Raji (cell line): Measurements from ENCODE around the gene PBXIP1.

Source experiments
- POLR2A ChIP-seq: IDR thresholded peaks from 2 replicates; pipeline ENCODE4 v1.6.1; 2011; ENCODE audit warnings: low read depth, low read length, control low read depth; ENCODE audit not compliant: insufficient read depth

Gene PBXIP1

GRCh38 chr1:154967331-154967950 is 11.5 kb upstream of the PBXIP1 start:
- no peak for TF ChIP-seq POLR2A

- TF ChIP-seq POLR2A, result no peak
These were observed 10.2 kb upstream of the PBXIP1 start for GRCh38 chr1:154966111-154966510.

- no peak for TF ChIP-seq POLR2A
These were observed 8.5 kb upstream of the PBXIP1 start for GRCh38 chr1:154964359-154964758.

- TF ChIP-seq POLR2A, result no peak
These were observed 7.7 kb upstream of the PBXIP1 start for GRCh38 chr1:154963643-154964042.

GRCh38 chr1:154962795-154963330 is 7.0 kb upstream of the PBXIP1 start:
- TF ChIP-seq POLR2A, result no peak

- no peak for TF ChIP-seq POLR2A
These were observed 6.4 kb upstream of the PBXIP1 start for GRCh38 chr1:154962156-154962749.

GRCh38 chr1:154961207-154962155 is 5.6 kb upstream of the PBXIP1 start, which contains the start of gene PYGO2:
Gene PYGO2 (minus strand): TSS chr1:154961782. CDS start chr1:154961576, 206 bp downstream.
- peak; percentile 90 for TF ChIP-seq POLR2A

- no peak for TF ChIP-seq POLR2A
These were observed 4.7 kb upstream of the PBXIP1 start for GRCh38 chr1:154960446-154961136.

GRCh38 chr1:154959426-154959780 is 3.5 kb upstream of the PBXIP1 start:
- TF ChIP-seq POLR2A, result no peak

- TF ChIP-seq POLR2A, result no peak
These were observed 3.0 kb upstream of the PBXIP1 start for GRCh38 chr1:154958681-154959425.

- no peak for TF ChIP-seq POLR2A
These were observed 2.1 kb upstream of the PBXIP1 start for GRCh38 chr1:154958036-154958435.

GRCh38 chr1:154957091-154957657 is 1.3 kb upstream of the PBXIP1 start:
- no peak for TF ChIP-seq POLR2A

- TF ChIP-seq POLR2A, result 0 out of 2 replicates have a peak, but pooled peaks have one; percentile 12
These were observed 644 bp upstream of the PBXIP1 start for GRCh38 chr1:154956544-154956941.
